MM.1S (cell line): ENCODE results near the gene LRRC23.
A peak's percentile ranks its signal among the peaks of the same experiment; 100 is the strongest.

Source experiments
- DNase-seq: peaks from one replicate; pipeline ENCODE4 v3.0.0-alpha.2; 2015
- H2AFZ ChIP-seq: fragments of 300-600 bp; sonication (generic); 2 replicates; pipeline ENCODE4 v1.6.0; 2016; ENCODE audit warnings: antibody characterized with exemption, low read length
- H3F3A ChIP-seq: fragments of 300-600 bp; sonication (generic); 2 replicates; pipeline ENCODE4 v1.6.1; 2016; ENCODE audit warnings: mild to moderate bottlenecking, antibody characterized with exemption, low read length, moderate library complexity, mixed read lengths; ENCODE audit not compliant: insufficient read depth
- H3K27ac ChIP-seq: fragments of 300-600 bp; sonication (generic); 2 replicates; pipeline ENCODE4 v1.5.1; 2016; ENCODE audit warnings: mild to moderate bottlenecking, low read length
- H3K27me3 ChIP-seq: fragments of 300-600 bp; sonication (generic); replicated peaks from 2 replicates; pipeline ENCODE4 v1.6.0; 2016; ENCODE audit warnings: low read length; ENCODE audit not compliant: insufficient read depth
- H3K36me3 ChIP-seq: fragments of 300-600 bp; sonication (generic); replicated peaks from 2 replicates; pipeline ENCODE4 v1.6.1; 2016; ENCODE audit warnings: mild to moderate bottlenecking, low read length, mixed read lengths; ENCODE audit not compliant: insufficient read depth
- H3K4me1 ChIP-seq: fragments of 300-600 bp; sonication (generic); 2 replicates; pipeline ENCODE4 v1.6.1; 2016; ENCODE audit warnings: low read length, mixed read lengths
- H3K4me2 ChIP-seq: fragments of 300-600 bp; sonication (generic); 2 replicates; pipeline ENCODE4 v1.6.0; 2016; ENCODE audit warnings: low read depth, low read length
- H3K4me3 ChIP-seq: fragments of 300-600 bp; sonication (generic); 2 replicates; pipeline ENCODE4 v1.5.1; 2016; ENCODE audit warnings: low read length, mixed read lengths
- H3K79me2 ChIP-seq: fragments of 300-600 bp; sonication (generic); 2 replicates; pipeline ENCODE4 v1.6.1; 2016; ENCODE audit warnings: mixed run types, low read length, mixed read lengths
- H3K9ac ChIP-seq: fragments of 300-600 bp; sonication (generic); 2 replicates; pipeline ENCODE4 v1.6.1; 2016; ENCODE audit warnings: low read length, mixed read lengths
- H3K9me2 ChIP-seq: fragments of 300-600 bp; sonication (generic); replicated peaks from 2 replicates; pipeline ENCODE4 v1.6.1; 2016; ENCODE audit warnings: mild to moderate bottlenecking, low read length, mixed read lengths; ENCODE audit not compliant: insufficient read depth
- H3K9me3 ChIP-seq: fragments of 300-600 bp; sonication (generic); replicated peaks from 2 replicates; pipeline ENCODE4 v1.6.1; 2016; ENCODE audit warnings: mild to moderate bottlenecking, low read length, mixed read lengths; ENCODE audit not compliant: insufficient read depth
- H4K20me1 ChIP-seq: fragments of 300-600 bp; sonication (generic); 2 replicates; pipeline ENCODE4 v1.6.1; 2016; ENCODE audit warnings: mild to moderate bottlenecking, low read length, moderate library complexity, mixed read lengths; ENCODE audit not compliant: insufficient read depth
- CTCF ChIP-seq: fragments of 300-600 bp; sonication (generic); IDR thresholded peaks from 2 replicates; pipeline ENCODE4 v1.5.1; 2016; ENCODE audit warnings: antibody characterized with exemption, low read length, mixed read lengths
- EZH2 ChIP-seq: fragments of 300-600 bp; sonication (generic); optimal IDR thresholded peaks from 2 replicates; pipeline ENCODE3; 2017; ENCODE audit warnings: low read depth, mild to moderate bottlenecking, antibody characterized with exemption, low read length, mixed read lengths
- EZH2phosphoT487 ChIP-seq: fragments of 300-600 bp; sonication (generic); IDR thresholded peaks from 2 replicates; pipeline ENCODE4 v1.6.1; 2018; ENCODE audit warnings: antibody characterized with exemption, low read length

LRRC23 gene

GRCh38 chr12:6953442-6954315, 49.1 kb downstream of the LRRC23 start:
- H3K4me1 ChIP-seq = peaks cover 80% of the 10 kb centered on the region
- no peak overlapping the region for H2AFZ ChIP-seq
- peaks cover 52% of the 10 kb centered on the region for H3F3A ChIP-seq
- peak overlapping the region; percentile 99 for H3K4me2 ChIP-seq
- H3K79me2 ChIP-seq = peaks cover 85% of the 10 kb centered on the region
- H3K27ac ChIP-seq = peak overlapping the region; percentile 97
- no peak for TF ChIP-seq EZH2phosphoT487
- no peak for TF ChIP-seq EZH2
- TF ChIP-seq CTCF = no peak
- peak; percentile 82 for DNase-seq
- H3K36me3 ChIP-seq = no peaks in the 10 kb centered on the region; the same call in 1 of the 2 replicates
- peak overlapping the region; percentile 91 for H3K9ac ChIP-seq
- no peaks in the 10 kb centered on the region for H3K9me3 ChIP-seq
- H3K27me3 ChIP-seq = no peaks in the 10 kb centered on the region
- no peaks in the 10 kb centered on the region for H3K9me2 ChIP-seq
- no peaks in the 10 kb centered on the region for H4K20me1 ChIP-seq
- H3K4me3 ChIP-seq = peak overlapping the region; percentile 80

GRCh38 chr12:6954316-6955107, 49.9 kb downstream of the LRRC23 start:
- H3K9ac ChIP-seq = peak overlapping the region; percentile 23; the same call in 1 of the 2 replicates
- H3K4me3 ChIP-seq = no peak overlapping the region
- peaks cover 75% of the 10 kb centered on the region for H3K4me1 ChIP-seq
- no peaks in the 10 kb centered on the region for H4K20me1 ChIP-seq
- no peaks in the 10 kb centered on the region; the same call in 1 of the 2 replicates for H3K36me3 ChIP-seq
- no peaks in the 10 kb centered on the region for H3K27me3 ChIP-seq
- DNase-seq = no peak
- no peak overlapping the region for H2AFZ ChIP-seq
- no peaks in the 10 kb centered on the region for H3K9me2 ChIP-seq
- H3K4me2 ChIP-seq = peak overlapping the region; percentile 99; the same call in 1 of the 2 replicates
- no peaks in the 10 kb centered on the region for H3K9me3 ChIP-seq
- peaks cover 89% of the 10 kb centered on the region for H3K79me2 ChIP-seq
- TF ChIP-seq EZH2phosphoT487 = no peak
- no peak for TF ChIP-seq CTCF
- TF ChIP-seq EZH2 = no peak
- H3F3A ChIP-seq = peaks cover 52% of the 10 kb centered on the region
- peak overlapping the region; percentile 97; the same call in 1 of the 2 replicates for H3K27ac ChIP-seq

- Histone ChIP-seq H3K79me2 (peaks cover 92% of the 10 kb centered on the region), H3F3A (peaks cover 52% of the 10 kb centered on the region), H3K9ac (no peak overlapping the region), H2AFZ (no peak overlapping the region), H3K27me3 (no peaks in the 10 kb centered on the region), H3K36me3 (no peaks in the 10 kb centered on the region; the same call in 1 of the 2 replicates), H3K4me2 (no peak overlapping the region), H3K4me3 (no peak overlapping the region), H3K27ac (peak overlapping the region; percentile 97; the same call in 1 of the 2 replicates), H3K4me1 (peaks cover 76% of the 10 kb centered on the region), H3K9me2 (no peaks in the 10 kb centered on the region), H4K20me1 (no peaks in the 10 kb centered on the region), H3K9me3 (no peaks in the 10 kb centered on the region)
- DNase-seq = no peak
- TF ChIP-seq EZH2phosphoT487 (no peak), EZH2 (no peak), CTCF (no peak)
Observed at GRCh38 chr12:6955108-6956020, 50.7 kb downstream of the LRRC23 start.
